ENCODE data around the gene C16orf74.
A peak's percentile ranks its signal among the peaks of the same experiment; 100 is the strongest.

The C16orf74 gene

GRCh38 chr16:85717393-85718152 is 33.3 kb downstream of the C16orf74 start:
- H3K36me3 ChIP-seq = no peaks in the 10 kb centered on the region
- H3K4me3 ChIP-seq = no peak overlapping the region
- peak; percentile 68 to 70 for TF ChIP-seq CTCF (IDR thresholded peaks at IDR 0.05)
- no peak overlapping the region for H3K27ac ChIP-seq
- peaks cover 0 to under 1% (median 0%) of the 10 kb centered on the region in 3 donors for H3K9me3 ChIP-seq
- intact Hi-C loops (cut with DNase I; ENCODE audit: low total_unique reads) = loop anchor here (5.0 kb wide), 1 partner anchor 445 kb away; no protein-coding TSS in a partner anchor
- H3K27me3 ChIP-seq = peaks cover 0 to 63% of the 10 kb centered on the region in 2 donors
- H3K4me1 ChIP-seq = peaks cover 0 to 13% (median 0%) of the 10 kb centered on the region in 4 donors
- peak in 1 of 2 donors; percentile 71 for DNase-seq

- intact Hi-C loops (cut with DNase I; ENCODE audit: low total_unique reads) = loop anchor here (5.0 kb wide), 1 partner anchor 444 kb away; no protein-coding TSS in a partner anchor
- TF ChIP-seq CTCF (IDR thresholded peaks at IDR 0.05) = no peak
- no peak for DNase-seq
Measured at GRCh38 chr16:85716680-85717038, 34.2 kb downstream of the C16orf74 start.

GRCh38 chr16:85716022-85716679 is 34.7 kb downstream of the C16orf74 start:
- peaks cover 0 to 8% (median 4%) of the 10 kb centered on the region in 3 donors for H3K9me3 ChIP-seq
- no peak overlapping the region for H3K27ac ChIP-seq
- TF ChIP-seq CTCF (IDR thresholded peaks at IDR 0.05) = no peak
- H3K36me3 ChIP-seq = no peaks in the 10 kb centered on the region
- H3K27me3 ChIP-seq = peaks cover 0 to 68% of the 10 kb centered on the region in 2 donors
- intact Hi-C loops (cut with DNase I; ENCODE audit: low total_unique reads) = loop anchor here (5.0 kb wide), 1 partner anchor 444 kb away; no protein-coding TSS in a partner anchor
- no peak overlapping the region for H3K4me3 ChIP-seq
- no peak for DNase-seq
- H3K4me1 ChIP-seq = peaks cover 0 to 13% (median 0%) of the 10 kb centered on the region in 4 donors

More at GRCh38 chr16:85716680-85717038, 34.2 kb downstream of the C16orf74 start:
- no peak overlapping the region for H3K27ac ChIP-seq
- no peak overlapping the region for H3K4me3 ChIP-seq
- H3K9me3 ChIP-seq = peaks cover 0 to 8% (median 4%) of the 10 kb centered on the region in 3 donors
- H3K36me3 ChIP-seq = no peaks in the 10 kb centered on the region
- H3K27me3 ChIP-seq = peaks cover 0 to 68% of the 10 kb centered on the region in 2 donors
- H3K4me1 ChIP-seq = peaks cover 0 to 13% (median 0%) of the 10 kb centered on the region in 4 donors

- peaks cover 0 to 70% of the 10 kb centered on the region in 2 donors for H3K27me3 ChIP-seq
- no peak overlapping the region for H3K4me3 ChIP-seq
- H3K9me3 ChIP-seq = peaks cover 0 to 8% (median 4%) of the 10 kb centered on the region in 3 donors
- DNase-seq = no peak
- no peak for TF ChIP-seq CTCF (IDR thresholded peaks at IDR 0.05)
- intact Hi-C loops (cut with DNase I; ENCODE audit: low total_unique reads) = loop anchor here (5.0 kb wide), 1 partner anchor 443 kb away; no protein-coding TSS in a partner anchor
- H3K27ac ChIP-seq = no peak overlapping the region
- peaks cover 0 to 13% (median 0%) of the 10 kb centered on the region in 4 donors for H3K4me1 ChIP-seq
- no peaks in the 10 kb centered on the region for H3K36me3 ChIP-seq
Measured at GRCh38 chr16:85715169-85716021, 35.5 kb downstream of the C16orf74 start.

- no peak for DNase-seq
- peaks cover 0 to 6% (median 0%) of the 10 kb centered on the region in 4 donors for H3K4me1 ChIP-seq
- no peak overlapping the region for H3K27ac ChIP-seq
- intact Hi-C loops (cut with DNase I; ENCODE audit: low total_unique reads) = no loop called here
- H3K27me3 ChIP-seq = peaks cover 0 to 68% of the 10 kb centered on the region in 2 donors
- H3K9me3 ChIP-seq = peaks cover 0 to 8% (median 4%) of the 10 kb centered on the region in 3 donors
- no peaks in the 10 kb centered on the region for H3K36me3 ChIP-seq
- no peak overlapping the region for H3K4me3 ChIP-seq
- TF ChIP-seq CTCF (IDR thresholded peaks at IDR 0.05) = no peak
Measured at GRCh38 chr16:85712801-85713200, 38.1 kb downstream of the C16orf74 start.

All from tibial artery (tissue), 4 donors.